DMS114 treated with DMSO at 0.1 percent for 48 hours (cell line): ENCODE results near the gene PCDHGA9.
"Not testable (repeated sequence)": the region's sequence is repeated elsewhere in the genome, so short reads cannot be mapped to it uniquely, and the experiment has no call there.

Source experiments
- DNase-seq: peaks from one replicate; lab custom pipeline; 2025; ENCODE audit not compliant: unreplicated experiment; lab: John Stamatoyannopoulos, UW

The PCDHGA9 gene

GRCh38 chr5:141413540-141414069, 11.0 kb downstream of the PCDHGA9 start:
- no peak for DNase-seq

GRCh38 chr5:141414548-141415274, 12.1 kb downstream of the PCDHGA9 start:
- not testable (repeated sequence) for DNase-seq

DNA sequence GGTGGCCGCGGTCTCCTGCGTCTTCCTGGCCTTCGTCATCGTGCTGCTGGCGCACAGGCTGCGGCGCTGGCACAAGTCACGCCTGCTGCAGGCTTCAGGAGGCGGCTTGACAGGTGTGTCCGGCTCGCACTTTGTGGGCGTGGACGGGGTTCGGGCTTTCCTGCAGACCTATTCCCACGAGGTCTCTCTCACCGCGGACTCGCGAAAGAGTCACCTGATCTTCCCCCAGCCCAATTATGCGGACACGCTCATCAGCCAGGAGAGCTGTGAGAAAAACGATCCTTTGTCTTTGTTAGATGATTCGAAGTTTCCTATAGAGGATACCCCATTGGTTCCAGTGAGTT, 12.7 kb downstream of the PCDHGA9 start:
- DNase-seq = not testable (repeated sequence)

- DNase-seq = not testable (repeated sequence)
Measured at GRCh38 chr5:141417494-141418172, 15.1 kb downstream of the PCDHGA9 start, which contains the start of gene PCDHGB7. TSS of gene PCDHGB7 (plus strand) at chr5:141417677. CDS start at chr5:141417860, 183 bp downstream.

DNA sequence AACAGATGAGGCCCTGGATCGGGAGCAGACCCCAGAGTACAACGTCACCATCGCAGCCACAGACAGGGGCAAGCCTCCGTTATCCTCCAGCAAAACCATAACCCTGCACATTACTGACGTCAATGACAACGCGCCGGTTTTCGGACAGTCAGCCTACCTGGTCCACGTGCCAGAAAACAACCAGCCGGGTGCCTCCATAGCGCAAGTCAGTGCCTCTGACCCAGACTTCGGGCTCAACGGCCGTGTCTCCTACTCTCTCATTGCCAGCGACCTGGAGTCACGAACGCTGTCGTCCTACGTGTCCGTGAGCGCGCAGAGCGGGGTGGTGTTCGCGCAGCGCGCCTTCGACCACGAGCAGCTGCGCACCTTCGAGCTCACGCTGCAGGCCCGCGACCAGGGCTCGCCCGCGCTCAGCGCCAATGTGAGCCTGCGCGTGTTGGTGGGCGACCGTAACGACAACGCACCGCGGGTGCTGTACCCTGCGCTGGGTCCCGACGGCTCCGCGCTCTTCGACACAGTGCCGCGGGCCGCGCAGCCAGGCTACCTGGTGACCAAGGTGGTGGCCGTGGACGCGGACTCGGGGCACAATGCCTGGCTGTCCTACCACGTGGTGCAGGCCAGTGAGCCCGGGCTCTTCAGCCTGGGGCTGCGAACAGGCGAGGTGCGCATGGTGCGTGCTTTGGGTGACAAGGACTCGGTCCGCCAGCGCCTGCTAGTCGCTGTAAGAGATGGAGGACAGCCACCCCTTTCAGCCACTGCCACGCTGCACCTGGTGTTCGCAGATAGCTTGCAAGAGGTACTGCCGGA, 16.7 kb downstream of the PCDHGA9 start:
- no peak for DNase-seq

GRCh38 chr5:141420855-141421488, 18.4 kb downstream of the PCDHGA9 start, which contains the start of gene PCDHGA11:
TSS of gene PCDHGA11 (plus strand) at chr5:141421051. CDS start at chr5:141421228, 177 bp downstream.
- DNase-seq = no peak

DNA sequence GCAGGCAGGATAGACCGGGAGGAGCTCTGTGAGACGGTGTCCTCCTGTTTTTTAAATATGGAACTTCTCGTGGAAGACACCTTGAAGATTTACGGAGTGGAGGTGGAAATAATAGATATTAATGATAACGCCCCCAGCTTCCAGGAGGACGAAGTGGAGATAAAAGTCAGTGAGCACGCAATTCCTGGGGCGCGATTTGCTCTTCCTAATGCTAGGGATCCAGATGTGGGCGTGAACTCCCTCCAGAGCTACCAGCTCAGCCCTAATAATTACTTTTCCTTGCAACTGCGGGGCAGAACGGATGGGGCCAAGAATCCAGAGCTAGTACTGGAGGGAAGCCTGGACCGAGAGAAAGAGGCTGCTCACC, 18.9 kb downstream of the PCDHGA9 start:
- DNase-seq = no peak

DNA sequence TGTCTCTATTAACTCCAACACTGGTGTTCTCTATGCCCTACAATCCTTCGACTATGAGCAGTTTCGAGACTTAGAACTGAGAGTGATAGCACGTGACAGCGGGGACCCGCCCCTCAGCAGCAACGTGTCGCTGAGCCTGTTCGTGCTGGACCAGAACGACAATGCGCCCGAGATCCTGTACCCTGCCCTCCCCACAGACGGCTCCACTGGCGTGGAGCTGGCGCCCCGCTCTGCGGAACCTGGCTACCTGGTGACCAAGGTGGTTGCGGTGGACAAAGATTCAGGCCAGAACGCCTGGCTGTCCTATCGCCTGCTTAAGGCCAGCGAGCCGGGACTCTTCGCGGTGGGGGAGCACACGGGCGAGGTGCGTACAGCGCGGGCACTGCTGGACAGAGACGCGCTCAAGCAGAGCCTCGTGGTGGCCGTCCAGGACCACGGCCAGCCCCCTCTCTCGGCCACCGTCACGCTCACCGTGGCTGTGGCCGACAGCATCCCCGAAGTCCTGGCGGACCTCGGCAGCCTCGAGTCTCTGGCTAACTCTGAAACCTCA, 20.2 kb downstream of the PCDHGA9 start:
- DNase-seq = no peak

GRCh38 chr5:141427783-141428426, 25.3 kb downstream of the PCDHGA9 start:
- no peak for DNase-seq

DNA sequence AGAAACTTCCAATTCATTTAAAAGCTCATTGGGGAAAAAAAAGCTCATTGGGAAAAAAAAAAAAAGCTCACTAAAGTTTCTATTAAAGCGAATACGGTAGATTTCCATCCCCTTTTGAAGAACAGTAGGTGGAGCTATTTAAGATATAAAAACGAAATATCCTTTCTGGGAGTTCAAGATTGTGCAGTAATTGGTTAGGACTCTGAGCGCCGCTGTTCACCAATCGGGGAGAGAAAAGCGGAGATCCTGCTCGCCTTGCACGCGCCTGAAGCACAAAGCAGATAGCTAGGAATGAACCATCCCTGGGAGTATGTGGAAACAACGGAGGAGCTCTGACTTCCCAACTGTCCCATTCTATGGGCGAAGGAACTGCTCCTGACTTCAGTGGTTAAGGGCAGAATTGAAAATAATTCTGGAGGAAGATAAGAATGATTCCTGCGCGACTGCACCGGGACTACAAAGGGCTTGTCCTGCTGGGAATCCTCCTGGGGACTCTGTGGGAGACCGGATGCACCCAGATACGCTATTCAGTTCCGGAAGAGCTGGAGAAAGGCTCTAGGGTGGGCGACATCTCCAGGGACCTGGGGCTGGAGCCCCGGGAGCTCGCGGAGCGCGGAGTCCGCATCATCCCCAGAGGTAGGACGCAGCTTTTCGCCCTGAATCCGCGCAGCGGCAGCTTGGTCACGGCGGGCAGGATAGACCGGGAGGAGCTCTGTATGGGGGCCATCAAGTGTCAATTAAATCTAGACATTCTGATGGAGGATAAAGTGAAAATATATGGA, 27.9 kb downstream of the PCDHGA9 start, which contains the start of gene PCDHGA12:
PCDHGA12 (plus strand) TSS at position 176 of the 782 bp plus-strand sequence; CDS start at position 429, 253 bp downstream.
- no peak for DNase-seq

GRCh38 chr5:141431286-141431685, 28.7 kb downstream of the PCDHGA9 start:
- no peak for DNase-seq

- DNase-seq = not testable (repeated sequence)
Measured at GRCh38 chr5:141432308-141432707, 29.7 kb downstream of the PCDHGA9 start.

DNA sequence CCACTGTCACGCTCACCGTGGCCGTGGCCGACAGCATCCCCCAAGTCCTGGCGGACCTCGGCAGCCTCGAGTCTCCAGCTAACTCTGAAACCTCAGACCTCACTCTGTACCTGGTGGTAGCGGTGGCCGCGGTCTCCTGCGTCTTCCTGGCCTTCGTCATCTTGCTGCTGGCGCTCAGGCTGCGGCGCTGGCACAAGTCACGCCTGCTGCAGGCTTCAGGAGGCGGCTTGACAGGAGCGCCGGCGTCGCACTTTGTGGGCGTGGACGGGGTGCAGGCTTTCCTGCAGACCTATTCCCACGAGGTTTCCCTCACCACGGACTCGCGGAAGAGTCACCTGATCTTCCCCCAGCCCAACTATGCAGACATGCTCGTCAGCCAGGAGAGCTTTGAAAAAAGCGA, 30.1 kb downstream of the PCDHGA9 start:
- DNase-seq = not testable (repeated sequence)

GRCh38 chr5:141434006-141434405, 31.4 kb downstream of the PCDHGA9 start:
- DNase-seq = no peak

- DNase-seq = no peak
Measured at GRCh38 chr5:141437221-141437620, 34.6 kb downstream of the PCDHGA9 start.

GRCh38 chr5:141439411-141440141, 37.0 kb downstream of the PCDHGA9 start:
- no peak for DNase-seq

- DNase-seq = no peak
Measured at GRCh38 chr5:141440341-141440740, 37.8 kb downstream of the PCDHGA9 start.

DNA sequence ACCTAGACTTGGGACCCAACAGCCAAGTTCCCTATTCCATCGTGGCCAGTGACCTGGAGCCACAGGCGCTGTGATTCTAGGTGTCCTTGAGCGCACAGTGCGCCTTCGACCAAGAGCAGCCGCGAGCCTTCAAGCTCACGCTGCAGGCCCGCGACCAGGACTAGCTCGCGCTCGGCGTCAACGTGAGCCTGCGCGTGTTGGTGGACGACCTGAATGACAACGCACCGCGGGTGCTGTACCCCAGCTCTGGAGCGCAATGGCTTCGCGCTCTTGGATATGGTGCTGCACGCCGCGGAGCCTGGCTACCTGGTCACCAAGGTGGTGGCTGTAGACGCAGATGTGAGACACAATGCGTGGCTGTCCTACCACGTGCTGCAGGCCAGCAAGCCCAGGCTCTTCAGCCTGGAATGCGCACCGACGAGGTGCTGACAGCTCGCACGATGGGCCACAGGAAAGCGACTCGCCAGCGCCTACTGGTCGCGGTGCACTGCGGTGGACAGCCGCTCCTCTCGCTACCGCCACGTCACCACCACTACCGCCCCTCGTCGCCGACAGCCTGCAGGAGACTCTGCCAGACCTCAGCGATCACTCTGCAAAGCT, 39.1 kb downstream of the PCDHGA9 start:
- no peak for DNase-seq
